ENCODE data around the gene COX5A.

GRCh38 chr15:74907163-74907870 lies 30.6 kb downstream of the COX5A start:
- TF ChIP-seq REST (IDR thresholded peaks at IDR 0.05; ENCODE audit: borderline replicate concordance) = no peak
- TF ChIP-seq EP300 (conservative IDR thresholded peaks at IDR 0.05; ENCODE audit: poor library complexity, severe bottlenecking) = no peak
- TF ChIP-seq CTCF (IDR thresholded peaks at IDR 0.05; ENCODE audit: poor library complexity, severe bottlenecking) = no peak
- TF ChIP-seq POLR2AphosphoS5 (IDR thresholded peaks at IDR 0.05) = no peak
- TF ChIP-seq TAF1 (IDR thresholded peaks at IDR 0.05; ENCODE audit: low read depth) = no peak
- no peak for TF ChIP-seq EZH2 (IDR thresholded peaks at IDR 0.05; ENCODE audit: borderline replicate concordance, insufficient read depth, low read length, poor library complexity, severe bottlenecking)

Data from neural cell (in vitro differentiated cells).